ENCODE data around the gene B3GALT5.

Gene B3GALT5

DNA sequence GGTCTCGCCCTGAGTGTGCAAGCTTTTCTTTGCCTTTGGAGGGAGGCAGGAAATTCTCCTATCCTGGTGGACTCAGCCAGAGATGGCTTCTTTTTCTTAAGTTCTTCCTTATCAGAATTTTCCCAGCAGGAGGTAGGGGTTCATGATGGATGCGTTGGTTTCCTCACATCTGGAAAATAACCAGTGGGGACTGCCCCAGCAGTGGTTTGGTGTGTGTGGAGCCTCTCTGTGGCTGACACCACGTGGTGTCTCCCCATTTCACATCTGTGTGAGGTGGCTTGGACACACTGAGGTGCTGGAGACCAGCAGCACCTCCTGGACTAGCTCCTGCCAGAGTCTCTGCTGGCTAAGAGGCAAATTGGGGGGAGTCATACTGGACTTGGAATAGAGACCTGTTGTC lies 32.6 kb downstream of the B3GALT5 start:
- DNase-seq (ENCODE audit: low spot score) = no peak

GRCh38 chr21:39647476-39647875 lies 34.7 kb downstream of the B3GALT5 start:
- no peak for DNase-seq (ENCODE audit: low spot score)

DNA sequence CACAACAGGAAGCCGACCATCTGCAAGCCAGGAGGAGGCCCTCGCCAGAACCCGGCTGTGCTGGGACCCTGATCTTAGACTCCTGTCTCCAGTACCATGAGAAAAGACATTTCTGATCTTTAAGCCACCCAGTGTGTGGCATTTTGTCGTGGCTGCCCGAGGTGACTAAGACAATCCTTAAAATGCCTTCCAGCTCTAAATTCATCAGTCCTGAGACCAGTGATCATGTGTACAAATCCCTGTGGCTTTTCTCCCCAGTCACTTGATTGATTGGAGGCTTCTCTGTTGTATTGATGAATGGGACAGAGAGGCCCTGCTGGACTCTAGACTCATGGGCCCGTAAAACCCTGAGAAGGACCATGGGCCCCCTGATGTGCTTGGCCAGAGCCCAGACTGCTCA lies 36.1 kb downstream of the B3GALT5 start:
- no peak for DNase-seq (ENCODE audit: low spot score)

- DNase-seq (ENCODE audit: low spot score) = no peak
Observed at GRCh38 chr21:39649526-39649925, 36.8 kb downstream of the B3GALT5 start.

DNA sequence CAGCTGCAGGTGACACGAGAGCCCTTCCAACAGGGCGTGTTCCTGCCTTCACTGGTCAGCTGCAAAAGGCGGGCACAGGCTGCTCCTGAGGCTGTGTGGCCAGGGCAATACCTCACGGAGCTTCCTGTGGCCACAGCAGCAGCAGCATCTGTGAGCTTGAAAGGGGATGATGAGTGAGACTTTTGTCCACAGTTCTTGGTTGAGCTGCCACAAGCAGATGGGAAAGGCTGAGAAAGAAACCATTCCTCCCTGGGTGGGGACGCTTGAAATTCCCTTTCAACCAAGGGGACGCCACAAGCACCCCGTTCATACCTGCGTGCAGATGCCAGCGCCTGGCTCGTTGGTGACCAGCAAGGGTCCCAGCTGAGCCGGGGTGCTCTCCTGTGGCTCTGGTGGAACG lies 37.6 kb downstream of the B3GALT5 start:
- no peak for DNase-seq (ENCODE audit: low spot score)

- no peak for DNase-seq (ENCODE audit: low spot score)
Observed at GRCh38 chr21:39650801-39651200, 38.1 kb downstream of the B3GALT5 start.

GRCh38 chr21:39651206-39651605 lies 38.5 kb downstream of the B3GALT5 start:
- DNase-seq (ENCODE audit: low spot score) = no peak

DNA sequence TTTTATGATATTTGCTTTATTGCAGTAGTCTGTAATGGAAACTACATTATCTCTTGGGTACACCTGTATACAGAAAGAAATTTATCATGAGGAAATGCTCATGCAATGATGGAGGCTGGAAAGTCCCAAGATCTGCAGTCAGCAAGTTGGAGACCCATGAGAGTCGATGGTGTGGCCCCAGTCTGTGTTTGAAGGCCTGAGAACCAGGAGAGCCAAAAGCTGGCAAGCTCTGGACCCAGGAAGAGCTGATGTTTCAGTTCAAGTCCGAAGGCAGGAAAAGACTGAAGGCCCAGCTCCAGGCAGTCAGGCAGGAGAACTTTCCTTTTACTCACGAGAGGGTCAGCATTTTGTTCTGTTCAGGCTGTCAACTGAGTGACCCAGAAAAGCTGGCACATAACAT lies 42.2 kb downstream of the B3GALT5 start:
- DNase-seq (ENCODE audit: low spot score) = no peak

DNA sequence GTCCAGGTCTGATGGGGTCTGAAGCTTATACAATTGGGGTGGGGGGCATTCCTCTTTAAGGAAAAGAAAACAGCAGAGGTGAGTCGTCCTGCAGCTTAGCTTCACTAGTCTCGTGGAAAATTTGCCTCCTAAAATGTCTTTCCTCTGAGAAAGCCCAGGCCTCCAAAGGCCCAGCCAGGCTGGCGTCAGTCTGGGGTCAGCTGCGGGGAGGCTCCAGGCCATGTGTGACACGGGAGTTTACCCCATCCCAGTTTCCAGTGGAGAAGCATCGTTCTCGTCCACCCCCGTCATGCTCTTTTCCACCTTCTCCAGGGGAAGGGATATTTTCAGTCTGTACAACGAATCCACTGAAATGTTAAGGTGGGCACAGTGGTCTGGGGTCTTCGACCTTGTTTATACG lies 42.8 kb downstream of the B3GALT5 start:
- no peak for DNase-seq (ENCODE audit: low spot score)

DNA sequence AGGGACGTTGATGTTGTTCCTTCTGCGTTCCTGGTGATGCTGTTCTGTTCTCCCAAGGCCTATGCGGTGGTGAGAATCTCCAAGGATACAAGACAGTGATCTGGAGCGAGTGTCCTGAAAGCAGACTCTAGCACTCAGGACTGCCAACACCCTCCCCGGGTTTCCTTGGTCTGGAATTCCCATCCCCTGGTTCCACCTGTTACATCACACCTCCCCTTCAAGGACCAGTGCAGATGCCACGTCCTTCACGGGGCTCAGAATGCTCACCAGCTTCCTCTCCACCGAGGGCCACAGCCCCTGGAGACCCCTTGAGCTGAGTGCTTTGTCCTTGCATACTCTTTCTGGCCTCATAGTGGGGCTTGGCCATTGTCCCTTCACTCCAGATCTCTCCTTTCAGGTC lies 43.5 kb downstream of the B3GALT5 start:
- DNase-seq (ENCODE audit: low spot score) = no peak

- DNase-seq (ENCODE audit: low spot score) = no peak
Observed at GRCh38 chr21:39657091-39657689, 44.5 kb downstream of the B3GALT5 start.

DNA sequence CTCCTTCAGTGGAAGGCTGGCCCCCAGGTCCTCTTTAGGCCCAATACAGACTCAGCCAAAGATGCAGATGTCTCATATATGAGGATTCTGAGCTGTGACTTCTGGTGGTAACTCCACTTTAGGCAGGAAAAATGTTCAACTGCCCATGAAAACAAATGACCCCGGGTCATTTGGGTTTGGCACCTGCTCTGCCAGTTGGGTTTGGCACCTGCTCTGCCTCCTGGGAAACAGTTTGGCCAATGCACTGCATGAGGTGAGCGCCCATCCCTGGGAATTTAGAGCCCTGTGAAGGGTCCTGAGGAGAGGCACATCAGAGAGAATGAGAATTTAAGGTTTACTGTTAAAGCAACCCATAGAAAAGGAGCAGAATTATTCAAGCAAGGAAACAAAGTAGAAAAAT lies 45.3 kb downstream of the B3GALT5 start:
- DNase-seq (ENCODE audit: low spot score) = no peak

DNA sequence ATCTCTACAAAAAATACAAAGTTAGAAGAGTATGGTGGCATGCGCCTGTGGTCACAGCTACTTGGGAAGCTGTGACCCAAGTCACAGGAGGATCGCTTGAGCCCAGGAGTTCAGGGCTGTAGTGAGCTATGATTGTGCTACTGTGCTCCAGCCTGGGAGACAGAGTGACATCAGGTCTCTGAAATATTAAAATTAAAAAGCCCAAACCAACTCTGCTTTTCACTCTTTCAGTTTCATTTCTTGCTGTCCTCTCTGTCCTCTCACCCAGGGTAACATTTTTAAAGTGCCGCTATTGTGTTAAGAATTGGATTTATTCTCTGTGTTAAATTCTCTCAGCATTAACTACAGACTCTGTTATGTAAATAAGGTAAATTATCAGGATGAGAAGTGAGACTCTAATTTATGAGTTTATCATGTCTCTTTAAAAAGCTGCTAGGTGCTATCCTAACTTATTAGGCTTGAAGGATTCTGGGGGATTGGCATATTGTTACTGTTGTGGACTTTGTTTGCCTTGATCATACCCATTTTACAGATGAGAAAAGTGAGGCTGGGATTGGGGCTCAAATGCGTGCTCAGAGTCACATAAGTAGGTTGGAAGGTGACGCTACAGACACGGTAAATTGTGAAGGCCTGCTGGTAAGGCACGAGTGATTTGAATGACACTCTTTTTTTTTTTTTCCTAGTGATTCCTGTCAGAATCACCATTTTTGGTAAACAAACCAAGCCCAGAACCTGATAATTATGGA lies 46.5 kb downstream of the B3GALT5 start:
- no peak for DNase-seq (ENCODE audit: low spot score)

GRCh38 chr21:39660191-39660980 lies 47.6 kb downstream of the B3GALT5 start:
- peak; percentile 12 for DNase-seq (ENCODE audit: low spot score)

- no peak for DNase-seq (ENCODE audit: low spot score)
Observed at GRCh38 chr21:39661121-39661520, 48.4 kb downstream of the B3GALT5 start.

- no peak for DNase-seq (ENCODE audit: low spot score)
Observed at GRCh38 chr21:39661740-39662139, 49.0 kb downstream of the B3GALT5 start.

DNA sequence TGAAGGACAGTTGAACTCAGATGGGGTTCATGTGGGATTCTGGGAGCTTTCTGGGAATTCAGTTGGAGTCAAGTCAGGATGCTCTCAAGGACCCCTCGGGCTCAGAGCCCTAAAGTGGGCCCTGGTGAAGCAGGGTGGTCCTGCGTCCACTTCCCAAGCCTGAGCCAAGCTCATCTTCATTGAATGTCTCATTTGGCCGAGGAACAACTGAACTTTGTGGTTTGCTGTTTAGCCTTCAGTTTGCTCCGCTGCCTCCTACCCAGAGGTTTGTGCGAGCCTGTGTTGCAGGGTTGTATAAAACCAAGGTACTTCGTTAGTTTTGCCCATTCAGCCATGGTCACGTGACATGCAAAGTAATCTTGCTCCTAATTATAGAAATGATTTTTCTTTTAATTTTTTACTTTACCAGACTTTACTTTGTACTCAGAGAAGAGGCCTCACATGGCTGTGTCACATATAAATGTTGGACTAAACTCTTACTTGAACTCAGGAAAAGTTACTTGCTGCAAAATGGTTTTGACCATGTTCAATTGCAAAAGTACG lies 49.7 kb downstream of the B3GALT5 start:
- no peak for DNase-seq (ENCODE audit: low spot score)

GRCh38 chr21:39663066-39663465 lies 50.3 kb downstream of the B3GALT5 start:
- DNase-seq (ENCODE audit: low spot score) = no peak

- DNase-seq (ENCODE audit: low spot score) = no peak
Observed at GRCh38 chr21:39663742-39664492, 51.2 kb downstream of the B3GALT5 start.

- DNase-seq (ENCODE audit: low spot score) = no peak
Observed at GRCh38 chr21:39664586-39664985, 51.8 kb downstream of the B3GALT5 start.

DNA sequence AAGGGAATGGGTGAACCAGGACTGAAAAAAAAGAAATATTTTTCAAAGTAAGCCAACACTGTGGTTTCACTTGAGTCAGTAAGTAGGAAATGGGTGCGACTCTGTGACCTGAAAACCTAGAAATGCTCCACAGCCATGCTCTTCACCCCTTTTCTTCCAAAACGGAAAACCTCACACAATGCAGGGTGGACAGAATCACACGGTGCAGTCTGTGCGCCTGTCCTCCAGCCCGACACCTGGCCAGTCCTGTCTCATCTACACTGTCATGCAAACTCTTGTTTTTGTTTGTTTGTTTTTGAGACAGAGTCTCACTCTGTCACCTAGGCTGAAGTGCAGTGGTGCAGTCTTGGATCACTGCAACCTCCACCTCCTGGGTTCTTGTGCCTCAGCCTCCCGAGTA lies 53.3 kb downstream of the B3GALT5 start:
- DNase-seq (ENCODE audit: low spot score) = no peak

GRCh38 chr21:39666681-39667315 lies 54.1 kb downstream of the B3GALT5 start:
- no peak for DNase-seq (ENCODE audit: low spot score)

Data from Ammon's horn (tissue), 1 donor.